ENCODE data around the gene CD8B. TPM values are rescaled to one million over a fixed set of nuclear protein-coding genes. Genes with fewer than 3 reads are reported as not detected.

CD8B gene
- total and polyA plus RNA-seq, 9 of the 15 experiments (the other 6 are each of a cell fraction or from before 2014, with no cell fraction given) = not detected

Other genes starting within 250 kb of the CD8B start
- gene RNF103, start 238.0 kb downstream of the CD8B start, total RNA-seq (2014; rRNA removed) = 3.1 and 3.9 TPM in 2 replicates
- gene RNF103, start 238.0 kb downstream of the CD8B start, total RNA-seq (2014; rRNA removed; fragmentation: Illumina TruSeq; extraction: Trizol) = 4.7 and 5.6 TPM in 2 replicates
- gene RNF103, start 238.0 kb downstream of the CD8B start, total RNA-seq (2015; rRNA removed; fragmentation: Illumina TruSeq; extraction: Trizol) = 4.0 and 4.1 TPM in 2 replicates
- 5.7 and 6.8 TPM in 2 replicates for gene RNF103, start 238.0 kb downstream of the CD8B start, total RNA-seq (2021)
- gene RNF103, start 238.0 kb downstream of the CD8B start, polyA plus RNA-seq (2011; rRNA removed) = 3.0 and 5.7 TPM in 2 replicates
- gene RNF103, start 238.0 kb downstream of the CD8B start, polyA plus RNA-seq (2014; fragmentation: Illumina TruSeq; extraction: Trizol) = 5.2 and 5.7 TPM in 2 replicates
- gene RNF103, start 238.0 kb downstream of the CD8B start, polyA plus RNA-seq (2014; fragmentation: Nextera tagmentation; extraction: Ambion mirVana) = 1 to 10 TPM; 1.2 to 1.4 TPM
- 3.3 and 4.6 TPM in 2 replicates for gene RNF103, start 238.0 kb downstream of the CD8B start, polyA plus RNA-seq (2014; rRNA removed)
- 34.1 and 35.6 TPM in 2 replicates for gene RMND5A, start 141.6 kb downstream of the CD8B start, total RNA-seq (2014; rRNA removed)
- gene RMND5A, start 141.6 kb downstream of the CD8B start, total RNA-seq (2014; rRNA removed; fragmentation: Illumina TruSeq; extraction: Trizol) = 40.7 and 43.7 TPM in 2 replicates
- 31.4 and 38.8 TPM in 2 replicates for gene RMND5A, start 141.6 kb downstream of the CD8B start, total RNA-seq (2015; rRNA removed; fragmentation: Illumina TruSeq; extraction: Trizol)
- gene RMND5A, start 141.6 kb downstream of the CD8B start, total RNA-seq (2021) = 36.1 and 43.2 TPM in 2 replicates
- gene RMND5A, start 141.6 kb downstream of the CD8B start, polyA plus RNA-seq (2011; rRNA removed) = 19.3 and 33.1 TPM in 2 replicates
- 28.8 and 43.5 TPM in 2 replicates for gene RMND5A, start 141.6 kb downstream of the CD8B start, polyA plus RNA-seq (2014; fragmentation: Illumina TruSeq; extraction: Trizol)
- 10 to 100 TPM; 13.2 to 16.4 TPM for gene RMND5A, start 141.6 kb downstream of the CD8B start, polyA plus RNA-seq (2014; fragmentation: Nextera tagmentation; extraction: Ambion mirVana)
- gene RMND5A, start 141.6 kb downstream of the CD8B start, polyA plus RNA-seq (2014; rRNA removed) = 19.4 and 23.4 TPM in 2 replicates
- not detected in 2 replicates for gene CD8A, start 71.0 kb downstream of the CD8B start, total RNA-seq (2014; rRNA removed)
- not detected in 2 replicates for gene CD8A, start 71.0 kb downstream of the CD8B start, total RNA-seq (2014; rRNA removed; fragmentation: Illumina TruSeq; extraction: Trizol)
- gene CD8A, start 71.0 kb downstream of the CD8B start, total RNA-seq (2015; rRNA removed; fragmentation: Illumina TruSeq; extraction: Trizol) = not detected in 2 replicates
- 0.07 and 0.20 TPM in 2 replicates for gene CD8A, start 71.0 kb downstream of the CD8B start, total RNA-seq (2021)
- gene CD8A, start 71.0 kb downstream of the CD8B start, polyA plus RNA-seq (2011; rRNA removed) = not detected in 2 replicates
- not detected in 2 replicates for gene CD8A, start 71.0 kb downstream of the CD8B start, polyA plus RNA-seq (2014; fragmentation: Illumina TruSeq; extraction: Trizol)
- gene CD8A, start 71.0 kb downstream of the CD8B start, polyA plus RNA-seq (2014; fragmentation: Nextera tagmentation; extraction: Ambion mirVana) = not detected
- not detected in 2 replicates for gene CD8A, start 71.0 kb downstream of the CD8B start, polyA plus RNA-seq (2014; rRNA removed)
- gene RGPD1, start 80.2 kb upstream of the CD8B start, total RNA-seq (2014; rRNA removed) = 2.4 and 3.1 TPM in 2 replicates
- gene RGPD1, start 80.2 kb upstream of the CD8B start, total RNA-seq (2014; rRNA removed; fragmentation: Illumina TruSeq; extraction: Trizol) = 5.2 and 5.6 TPM in 2 replicates
- gene RGPD1, start 80.2 kb upstream of the CD8B start, total RNA-seq (2015; rRNA removed; fragmentation: Illumina TruSeq; extraction: Trizol) = 5.8 and 6.1 TPM in 2 replicates
- 0.04 and 0.53 TPM in 2 replicates for gene RGPD1, start 80.2 kb upstream of the CD8B start, total RNA-seq (2021)
- gene RGPD1, start 80.2 kb upstream of the CD8B start, polyA plus RNA-seq (2011; rRNA removed) = 0.85 and 2.3 TPM in 2 replicates
- 3.2 and 4.3 TPM in 2 replicates for gene RGPD1, start 80.2 kb upstream of the CD8B start, polyA plus RNA-seq (2014; fragmentation: Illumina TruSeq; extraction: Trizol)
- gene RGPD1, start 80.2 kb upstream of the CD8B start, polyA plus RNA-seq (2014; fragmentation: Nextera tagmentation; extraction: Ambion mirVana) = 1 to 10 TPM in 1 of 2 experiments, under 1 TPM in 1; 0.55 to 1.4 TPM
- gene RGPD1, start 80.2 kb upstream of the CD8B start, polyA plus RNA-seq (2014; rRNA removed) = 2.3 and 3.1 TPM in 2 replicates
- not detected in 2 replicates for gene PLGLB1, start 160.0 kb upstream of the CD8B start, total RNA-seq (2014; rRNA removed)
- not detected in 2 replicates for gene PLGLB1, start 160.0 kb upstream of the CD8B start, total RNA-seq (2014; rRNA removed; fragmentation: Illumina TruSeq; extraction: Trizol)
- 0.14 and 0.23 TPM in 2 replicates for gene PLGLB1, start 160.0 kb upstream of the CD8B start, total RNA-seq (2015; rRNA removed; fragmentation: Illumina TruSeq; extraction: Trizol)
- gene PLGLB1, start 160.0 kb upstream of the CD8B start, total RNA-seq (2021) = 0.27 TPM in 1 of 2 replicates, not detected in the other
- gene PLGLB1, start 160.0 kb upstream of the CD8B start, polyA plus RNA-seq (2011; rRNA removed) = not detected in 2 replicates
- gene PLGLB1, start 160.0 kb upstream of the CD8B start, polyA plus RNA-seq (2014; fragmentation: Illumina TruSeq; extraction: Trizol) = not detected in 2 replicates
- not detected for gene PLGLB1, start 160.0 kb upstream of the CD8B start, polyA plus RNA-seq (2014; fragmentation: Nextera tagmentation; extraction: Ambion mirVana)
- gene PLGLB1, start 160.0 kb upstream of the CD8B start, polyA plus RNA-seq (2014; rRNA removed) = not detected in 2 replicates

All from K562 (cell line).